Mammary epithelial cell (primary cell): Measurements from ENCODE around the gene GPNMB.

Source experiments
- EZH2 ChIP-seq: IDR thresholded peaks from 2 replicates; pipeline ENCODE4 v1.6.1; 2012; ENCODE audit warnings: low read length, inconsistent platforms, borderline replicate concordance
- TF ChIP-seq, protein P1 (sequence below), 2 donors: IDR thresholded peaks in 1 of 2; conservative IDR thresholded peaks in 1 of 2; 2 replicates each; pipeline ENCODE4 v1.5.1; 2011 to 2012; ENCODE audit warnings: inconsistent platforms in 2 of 2, low read length in 2 of 2, mild to moderate bottlenecking in 2 of 2, control low read depth in 1 of 2, low read depth in 1 of 2; ENCODE audit not compliant: insufficient read depth in 1 of 2; ENCODE audit errors: extremely low read depth in 1 of 2

DNA sequence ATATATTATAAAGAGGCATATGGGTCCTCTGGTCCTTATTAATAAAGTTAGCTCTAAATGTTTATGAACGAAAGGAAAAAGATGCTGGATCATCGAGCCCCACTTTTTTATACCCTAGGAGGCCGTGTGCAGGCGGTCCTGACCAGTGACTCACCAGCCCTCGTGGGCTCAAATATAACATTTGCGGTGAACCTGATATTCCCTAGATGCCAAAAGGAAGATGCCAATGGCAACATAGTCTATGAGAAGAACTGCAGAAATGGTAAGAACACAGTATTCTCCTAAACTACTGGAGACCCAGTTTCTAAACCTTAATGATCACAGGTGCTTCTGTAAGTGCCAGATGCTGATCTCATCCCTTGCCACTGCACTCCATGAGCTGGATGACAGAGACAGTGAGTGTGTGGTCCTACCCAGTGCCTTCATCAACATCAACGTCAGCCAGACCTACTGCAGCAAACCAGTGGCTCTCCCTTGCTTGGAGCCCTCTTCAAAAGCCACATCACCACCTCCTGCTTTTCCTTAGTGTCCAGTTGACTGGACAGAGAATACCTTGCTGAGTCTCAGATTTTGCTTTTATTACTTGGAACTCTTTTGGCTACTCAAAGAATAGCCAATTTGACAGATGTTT lies 7.6 kb downstream of the GPNMB start:
- TF ChIP-seq, protein P1, sequence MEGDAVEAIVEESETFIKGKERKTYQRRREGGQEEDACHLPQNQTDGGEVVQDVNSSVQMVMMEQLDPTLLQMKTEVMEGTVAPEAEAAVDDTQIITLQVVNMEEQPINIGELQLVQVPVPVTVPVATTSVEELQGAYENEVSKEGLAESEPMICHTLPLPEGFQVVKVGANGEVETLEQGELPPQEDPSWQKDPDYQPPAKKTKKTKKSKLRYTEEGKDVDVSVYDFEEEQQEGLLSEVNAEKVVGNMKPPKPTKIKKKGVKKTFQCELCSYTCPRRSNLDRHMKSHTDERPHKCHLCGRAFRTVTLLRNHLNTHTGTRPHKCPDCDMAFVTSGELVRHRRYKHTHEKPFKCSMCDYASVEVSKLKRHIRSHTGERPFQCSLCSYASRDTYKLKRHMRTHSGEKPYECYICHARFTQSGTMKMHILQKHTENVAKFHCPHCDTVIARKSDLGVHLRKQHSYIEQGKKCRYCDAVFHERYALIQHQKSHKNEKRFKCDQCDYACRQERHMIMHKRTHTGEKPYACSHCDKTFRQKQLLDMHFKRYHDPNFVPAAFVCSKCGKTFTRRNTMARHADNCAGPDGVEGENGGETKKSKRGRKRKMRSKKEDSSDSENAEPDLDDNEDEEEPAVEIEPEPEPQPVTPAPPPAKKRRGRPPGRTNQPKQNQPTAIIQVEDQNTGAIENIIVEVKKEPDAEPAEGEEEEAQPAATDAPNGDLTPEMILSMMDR (conservative IDR thresholded peaks at IDR 0.05 in 1 of 2, IDR thresholded peaks at IDR 0.05 in 1 of 2; ENCODE audit: extremely low read depth in 1 of 2, insufficient read depth in 1 of 2, low read depth in 1 of 2, low read length in 2 of 2), result no peak
- no peak for TF ChIP-seq EZH2
